Astrocyte of the cerebellum (primary cell): ENCODE results near the gene LRRC45.

ENCODE experiments used
- DNase-seq: peaks from one replicate; pipeline ENCODE4 v3.0.0-alpha.2; 2011; ENCODE audit warnings: low read depth
- H3K4me3 ChIP-seq: 2 replicates; pipeline ENCODE4 v1.5.1; 2011; ENCODE audit warnings: mild to moderate bottlenecking, low read depth, low read length, moderate library complexity
- in situ Hi-C: cut with HindIII; loops from 2 replicates; pipeline ENCODE4 v1.10.0; 2017; ENCODE audit warnings: low sequenced_read_pairs
- TF ChIP-seq, protein P1 (sequence below): IDR thresholded peaks from 2 replicates; pipeline ENCODE4 v1.5.1; 2012; ENCODE audit warnings: low read length, low read depth, moderate library complexity, mild to moderate bottlenecking; ENCODE audit errors: missing control alignments

LRRC45 gene

DNA sequence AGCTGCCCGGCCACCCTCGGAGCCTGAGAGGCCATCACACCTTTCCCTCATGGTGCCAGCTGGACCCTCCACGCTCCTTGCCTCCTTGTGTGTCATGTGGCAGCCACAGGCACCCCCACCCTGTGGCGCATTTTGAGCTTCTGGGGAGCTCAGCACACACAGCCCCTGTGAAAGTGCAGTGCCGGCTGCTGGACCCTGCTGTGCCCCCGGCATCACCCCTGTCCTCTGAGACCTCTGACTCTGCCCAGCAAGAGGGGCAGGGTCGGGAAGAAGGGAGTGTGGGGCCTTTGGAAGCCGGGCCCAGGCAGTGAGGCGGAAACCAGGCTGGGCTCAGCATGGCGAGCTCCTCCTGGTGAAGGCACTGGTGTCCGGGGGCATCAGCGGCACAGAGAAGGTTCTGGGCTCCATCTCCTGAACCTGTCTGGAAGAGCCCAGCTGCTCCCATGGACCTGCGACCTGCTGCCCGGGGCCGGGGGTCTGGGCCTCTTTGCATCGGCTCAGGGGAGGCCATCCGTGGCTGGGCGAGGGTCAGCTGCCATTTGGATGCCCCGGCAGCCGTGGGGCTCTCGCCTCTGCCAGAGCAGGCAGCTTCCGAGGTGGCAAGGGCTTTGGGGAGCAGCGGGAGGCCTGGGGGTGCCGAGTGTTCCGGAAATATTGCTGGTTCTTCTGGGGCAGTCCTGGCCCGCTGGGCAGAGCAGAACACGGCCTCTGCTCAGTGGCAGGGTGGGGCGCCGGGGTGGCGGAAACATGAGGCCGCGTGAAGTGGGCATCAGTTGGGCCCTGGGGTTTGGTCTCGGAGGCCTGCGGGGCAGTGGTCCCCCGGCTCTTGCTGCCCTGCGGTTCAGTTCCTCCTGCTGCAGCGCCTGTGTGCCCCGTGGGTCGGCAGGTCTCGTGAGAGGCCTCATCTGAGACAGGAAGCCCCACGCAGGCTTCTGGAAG is 18.3 kb upstream of the LRRC45 start:
- in situ Hi-C loops, result no loop called here
- no peak overlapping the region for H3K4me3 ChIP-seq
- no peak for DNase-seq
- TF ChIP-seq, protein P1, sequence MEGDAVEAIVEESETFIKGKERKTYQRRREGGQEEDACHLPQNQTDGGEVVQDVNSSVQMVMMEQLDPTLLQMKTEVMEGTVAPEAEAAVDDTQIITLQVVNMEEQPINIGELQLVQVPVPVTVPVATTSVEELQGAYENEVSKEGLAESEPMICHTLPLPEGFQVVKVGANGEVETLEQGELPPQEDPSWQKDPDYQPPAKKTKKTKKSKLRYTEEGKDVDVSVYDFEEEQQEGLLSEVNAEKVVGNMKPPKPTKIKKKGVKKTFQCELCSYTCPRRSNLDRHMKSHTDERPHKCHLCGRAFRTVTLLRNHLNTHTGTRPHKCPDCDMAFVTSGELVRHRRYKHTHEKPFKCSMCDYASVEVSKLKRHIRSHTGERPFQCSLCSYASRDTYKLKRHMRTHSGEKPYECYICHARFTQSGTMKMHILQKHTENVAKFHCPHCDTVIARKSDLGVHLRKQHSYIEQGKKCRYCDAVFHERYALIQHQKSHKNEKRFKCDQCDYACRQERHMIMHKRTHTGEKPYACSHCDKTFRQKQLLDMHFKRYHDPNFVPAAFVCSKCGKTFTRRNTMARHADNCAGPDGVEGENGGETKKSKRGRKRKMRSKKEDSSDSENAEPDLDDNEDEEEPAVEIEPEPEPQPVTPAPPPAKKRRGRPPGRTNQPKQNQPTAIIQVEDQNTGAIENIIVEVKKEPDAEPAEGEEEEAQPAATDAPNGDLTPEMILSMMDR, result no peak

DNA sequence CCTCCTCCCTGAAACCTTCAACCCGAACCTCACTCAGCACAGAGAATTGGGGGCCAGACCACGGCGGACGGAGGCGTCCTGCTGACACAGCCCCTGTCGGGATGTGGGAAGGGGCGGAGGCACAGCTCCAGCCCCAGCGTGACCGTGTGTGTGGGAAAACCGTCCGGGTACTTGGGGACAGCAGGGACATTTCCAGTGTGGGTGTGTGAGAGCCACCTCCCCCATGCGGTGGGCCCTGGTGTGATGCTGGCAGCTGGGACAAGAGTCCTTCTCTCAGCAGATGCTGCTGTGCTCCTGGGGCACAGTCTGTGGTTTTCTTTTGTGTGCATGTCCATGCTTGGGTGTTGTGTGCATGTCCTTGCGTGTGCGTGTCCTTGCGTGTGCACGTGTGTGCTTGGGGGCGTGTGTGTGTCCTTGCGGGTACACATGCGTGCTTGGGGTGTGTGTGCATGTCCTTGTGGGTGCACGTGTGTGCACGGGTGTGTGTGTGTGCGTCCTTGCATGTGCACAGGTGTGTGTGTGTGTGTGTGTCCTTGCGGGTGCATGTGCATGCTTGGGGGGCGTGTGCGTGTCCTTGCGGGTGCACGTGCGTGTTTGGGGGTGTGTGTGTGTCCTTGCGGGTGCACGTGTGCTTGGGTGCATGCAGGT is 17.3 kb upstream of the LRRC45 start:
- H3K4me3 ChIP-seq, result no peak overlapping the region
- in situ Hi-C loops, result no loop called here
- TF ChIP-seq, protein P1, result no peak
- DNase-seq, result no peak

DNA sequence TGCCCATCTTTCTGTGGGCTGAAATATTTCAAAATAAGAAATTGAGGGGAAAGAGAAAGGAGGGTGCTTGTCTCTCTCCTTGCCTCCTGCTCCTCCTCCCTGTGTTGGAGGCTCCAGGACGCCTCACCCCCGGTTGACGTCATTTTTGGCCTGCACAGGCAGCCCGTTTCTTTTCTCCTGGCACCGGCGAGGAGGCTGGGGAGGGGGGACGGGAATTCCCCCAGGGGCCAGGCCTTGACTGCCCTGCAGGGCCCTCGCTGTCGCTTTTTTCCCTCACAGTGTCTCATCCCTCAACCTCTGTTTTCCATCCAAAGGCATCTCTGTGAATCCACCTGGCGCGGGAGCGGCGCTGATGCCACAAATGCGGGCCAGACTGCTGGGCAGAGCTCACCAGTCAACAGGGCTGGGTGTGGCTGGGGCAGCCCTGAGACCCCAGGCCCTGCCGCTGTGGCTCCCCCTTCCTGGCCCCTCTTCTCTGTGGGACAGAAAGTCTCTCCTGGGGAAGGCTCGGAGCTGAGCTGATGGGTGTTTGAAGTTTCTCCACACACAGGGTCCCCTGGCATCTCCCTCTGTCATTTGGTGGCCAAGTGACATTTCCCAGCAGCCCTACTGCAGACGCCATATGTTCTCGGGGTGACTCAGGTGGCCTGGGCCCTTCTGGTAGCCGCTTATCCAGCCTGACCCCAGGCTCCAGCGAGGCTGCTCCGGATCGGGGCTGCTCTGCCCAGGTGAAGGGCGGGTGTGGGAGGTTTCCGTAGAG is 16.5 kb upstream of the LRRC45 start:
- H3K4me3 ChIP-seq, result no peak overlapping the region
- no peak for DNase-seq
- TF ChIP-seq, protein P1, result no peak
- in situ Hi-C loops, result no loop called here

DNA sequence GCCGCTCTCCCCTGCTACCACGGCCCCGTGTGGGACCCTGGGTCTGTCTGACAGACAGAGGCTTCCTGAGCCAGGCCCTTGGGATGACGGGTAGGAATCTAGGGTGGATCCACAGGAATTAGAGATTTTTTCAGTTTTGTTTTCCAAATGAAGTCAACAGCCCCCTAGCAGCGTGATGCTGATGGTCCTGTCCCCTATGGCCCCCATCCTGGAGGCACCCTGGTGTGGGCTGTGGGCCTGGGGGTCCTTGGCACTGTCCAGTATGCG is 15.9 kb upstream of the LRRC45 start:
- DNase-seq, result no peak
- in situ Hi-C loops, result no loop called here
- H3K4me3 ChIP-seq, result no peak overlapping the region
- TF ChIP-seq, protein P1, result no peak

DNA sequence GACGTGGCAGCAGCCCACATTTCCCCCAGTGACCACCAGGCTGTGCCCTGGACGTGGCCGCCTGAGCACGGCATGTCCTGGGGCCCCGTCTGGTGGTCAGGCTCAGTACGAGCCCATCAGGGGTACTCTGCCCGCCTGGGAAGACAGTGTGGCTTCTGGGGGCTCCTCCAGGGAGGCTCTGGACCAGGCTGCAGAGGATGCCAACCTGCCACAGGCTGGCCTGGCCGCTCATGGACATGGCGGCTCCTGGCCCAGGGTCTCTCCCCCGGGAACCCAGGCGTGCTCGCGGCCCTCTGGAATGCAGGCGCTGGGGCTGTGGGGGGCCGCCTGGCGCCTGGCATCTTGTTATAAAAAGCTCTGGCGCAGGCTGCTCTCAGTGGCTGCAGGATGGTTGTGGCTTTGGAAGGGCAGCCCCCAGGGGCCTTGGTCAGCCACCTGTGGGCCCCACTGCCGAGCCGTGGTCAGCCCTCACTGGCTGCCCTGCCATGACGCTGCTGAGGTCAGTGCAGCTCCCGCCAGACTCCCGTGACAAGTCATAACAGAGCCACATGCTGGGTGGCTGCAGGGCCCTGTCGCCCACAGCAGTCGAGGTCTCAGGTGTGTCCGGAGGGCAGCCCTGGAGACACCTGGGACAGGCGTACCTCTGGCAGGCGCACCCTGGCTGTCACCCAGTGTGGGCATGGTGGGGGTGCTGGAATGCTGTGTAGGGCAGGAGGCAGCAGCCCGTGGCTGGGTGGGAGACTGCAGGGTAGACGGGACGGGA is 15.4 kb upstream of the LRRC45 start:
- H3K4me3 ChIP-seq, result no peak overlapping the region
- TF ChIP-seq, protein P1, result peak; percentile 56
- no peak for DNase-seq
- in situ Hi-C loops, result no loop called here
